MM.1S (cell line): Measurements from ENCODE around the gene DTX3.

Experiments used
- EZH2 ChIP-seq: fragments of 300-600 bp; sonication (generic); optimal IDR thresholded peaks from 2 replicates; pipeline ENCODE3; 2017; ENCODE audit warnings: low read depth, mild to moderate bottlenecking, antibody characterized with exemption, low read length, mixed read lengths
- TF ChIP-seq, protein P1 (sequence below): fragments of 300-600 bp; sonication (generic); IDR thresholded peaks from 2 replicates; pipeline ENCODE4 v1.5.1; 2016; ENCODE audit warnings: antibody characterized with exemption, low read length, mixed read lengths

DNA sequence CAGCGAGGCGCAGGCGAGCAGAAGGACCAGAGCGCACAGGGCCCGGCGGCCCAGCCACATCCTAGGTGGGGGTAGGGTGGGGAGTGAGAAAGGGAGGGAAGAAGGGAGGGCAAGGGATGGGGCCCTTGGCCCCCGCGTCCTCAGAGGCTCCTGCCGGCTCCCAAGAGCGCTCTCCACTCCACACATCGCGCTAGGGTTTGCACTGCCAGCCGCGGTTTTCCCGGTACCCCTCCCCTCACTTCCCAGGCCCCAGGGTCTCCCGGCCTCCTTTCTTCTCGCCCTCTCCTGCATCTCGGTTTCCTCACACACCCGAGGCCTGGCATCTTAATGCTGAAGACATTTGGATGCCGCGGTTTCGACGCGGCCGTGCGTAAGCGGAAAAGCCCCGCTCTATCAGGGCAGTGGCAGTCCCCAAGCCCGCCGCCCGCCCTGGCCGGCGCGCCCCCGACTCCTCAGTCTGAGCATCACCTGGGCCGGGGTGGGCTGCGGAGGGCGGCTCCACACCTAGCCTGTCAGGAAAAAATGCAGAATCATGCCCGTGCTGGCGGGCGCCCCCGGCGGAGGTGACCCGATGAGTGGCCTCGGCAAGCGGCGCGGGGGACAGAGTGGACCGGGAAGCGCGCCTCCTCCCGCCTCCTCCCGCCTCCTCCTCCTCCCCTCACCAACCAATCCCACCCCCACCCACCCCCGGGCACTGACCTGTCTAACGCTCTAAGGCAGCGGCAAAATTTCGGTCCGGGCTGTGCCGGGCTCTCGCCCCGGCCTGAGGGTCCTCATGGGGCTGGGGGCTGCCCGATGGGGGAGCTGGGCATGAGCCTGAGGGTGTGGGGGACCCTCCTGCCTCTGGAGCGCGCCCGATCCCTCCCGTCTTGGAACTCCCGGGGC, 27.7 kb downstream of the DTX3 start:
- no peak for TF ChIP-seq EZH2
- TF ChIP-seq, protein P1, sequence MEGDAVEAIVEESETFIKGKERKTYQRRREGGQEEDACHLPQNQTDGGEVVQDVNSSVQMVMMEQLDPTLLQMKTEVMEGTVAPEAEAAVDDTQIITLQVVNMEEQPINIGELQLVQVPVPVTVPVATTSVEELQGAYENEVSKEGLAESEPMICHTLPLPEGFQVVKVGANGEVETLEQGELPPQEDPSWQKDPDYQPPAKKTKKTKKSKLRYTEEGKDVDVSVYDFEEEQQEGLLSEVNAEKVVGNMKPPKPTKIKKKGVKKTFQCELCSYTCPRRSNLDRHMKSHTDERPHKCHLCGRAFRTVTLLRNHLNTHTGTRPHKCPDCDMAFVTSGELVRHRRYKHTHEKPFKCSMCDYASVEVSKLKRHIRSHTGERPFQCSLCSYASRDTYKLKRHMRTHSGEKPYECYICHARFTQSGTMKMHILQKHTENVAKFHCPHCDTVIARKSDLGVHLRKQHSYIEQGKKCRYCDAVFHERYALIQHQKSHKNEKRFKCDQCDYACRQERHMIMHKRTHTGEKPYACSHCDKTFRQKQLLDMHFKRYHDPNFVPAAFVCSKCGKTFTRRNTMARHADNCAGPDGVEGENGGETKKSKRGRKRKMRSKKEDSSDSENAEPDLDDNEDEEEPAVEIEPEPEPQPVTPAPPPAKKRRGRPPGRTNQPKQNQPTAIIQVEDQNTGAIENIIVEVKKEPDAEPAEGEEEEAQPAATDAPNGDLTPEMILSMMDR = no peak
